GM18861 (cell line): ENCODE measurements around the gene PYHIN1.

Experiments
- ATAC-seq: cut with Tn5 transposase; IDR thresholded peaks from one replicate; pipeline ENCODE4 v1.9.1; 2021; ENCODE audit not compliant: unreplicated experiment

The PYHIN1 gene

GRCh38 chr1:159012495-159012894 is 81.1 kb downstream of the PYHIN1 start:
- ATAC-seq: no peak

- no peak for ATAC-seq
Measured at GRCh38 chr1:159014003-159014571, 82.7 kb downstream of the PYHIN1 start.

DNA sequence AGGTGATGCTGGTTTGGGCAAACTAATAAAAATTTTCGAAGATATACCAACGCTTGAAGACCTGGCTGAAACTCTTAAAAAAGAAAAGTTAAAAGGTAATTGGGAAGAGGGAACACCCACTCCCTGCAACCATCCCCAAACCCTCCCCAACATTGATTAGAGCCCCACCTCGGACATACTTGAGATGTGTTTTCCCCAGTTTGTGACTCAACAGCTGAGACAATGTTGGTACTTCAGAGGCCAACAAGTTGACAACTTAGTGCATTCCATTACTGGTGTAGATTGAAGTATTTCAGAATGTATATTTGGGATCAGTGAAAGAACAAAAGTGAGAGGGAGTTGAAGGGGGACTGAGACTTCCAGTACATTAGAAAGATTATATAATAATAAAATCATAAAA is 83.5 kb downstream of the PYHIN1 start:
- no peak for ATAC-seq

DNA sequence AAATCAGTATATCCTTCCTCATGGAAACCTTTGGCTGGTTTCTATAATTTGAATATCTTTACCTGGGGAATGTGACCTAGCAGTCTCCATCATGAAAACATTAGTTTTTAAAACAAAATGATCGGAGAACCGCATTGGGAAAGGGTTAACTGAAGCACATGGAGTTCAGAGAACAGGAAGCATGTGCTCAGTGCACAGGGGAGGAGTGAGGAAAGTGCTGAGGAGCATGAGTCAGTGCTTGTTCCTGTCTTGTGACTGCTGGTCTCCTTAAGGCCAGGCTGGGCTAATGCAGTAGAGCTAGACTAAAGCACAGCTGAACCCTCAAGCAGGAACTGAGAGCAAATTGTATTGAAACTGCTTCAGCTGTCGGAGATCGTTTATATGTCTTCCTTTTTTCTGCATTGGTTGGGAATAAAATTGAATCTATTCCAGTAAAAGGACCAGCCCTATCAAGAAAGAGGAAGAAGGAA is 84.1 kb downstream of the PYHIN1 start:
- ATAC-seq: peak; percentile 95

DNA sequence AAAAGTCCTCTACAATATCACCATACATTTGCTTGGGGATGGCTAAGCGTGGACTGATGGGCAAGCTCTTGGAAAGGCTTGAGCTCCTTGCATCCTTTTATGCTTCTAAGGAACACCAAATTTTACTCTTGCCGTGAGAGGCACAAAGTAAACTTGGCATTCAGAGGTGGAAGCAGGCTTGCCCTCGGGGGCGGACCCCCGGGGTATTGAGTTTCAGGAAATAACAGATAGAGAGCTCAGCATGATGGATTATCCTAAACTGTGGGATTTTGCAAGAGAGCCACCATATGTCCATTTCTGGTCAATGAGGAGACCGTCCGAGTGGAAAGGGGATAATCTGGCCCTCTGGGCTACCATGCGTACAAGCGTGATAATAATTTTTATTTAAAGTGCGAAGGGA is 92.4 kb downstream of the PYHIN1 start:
- no peak for ATAC-seq

- no peak for ATAC-seq
Measured at GRCh38 chr1:159025043-159025442, 93.7 kb downstream of the PYHIN1 start.
